ENCODE measurements around the gene CLMP. TPM values are rescaled to one million over a fixed set of nuclear protein-coding genes. Genes with fewer than 3 reads are reported as not detected.

CLMP gene
- total and polyA plus RNA-seq, 4 donors: 0.12 to 1.3 (median 0.35) TPM

DNA sequence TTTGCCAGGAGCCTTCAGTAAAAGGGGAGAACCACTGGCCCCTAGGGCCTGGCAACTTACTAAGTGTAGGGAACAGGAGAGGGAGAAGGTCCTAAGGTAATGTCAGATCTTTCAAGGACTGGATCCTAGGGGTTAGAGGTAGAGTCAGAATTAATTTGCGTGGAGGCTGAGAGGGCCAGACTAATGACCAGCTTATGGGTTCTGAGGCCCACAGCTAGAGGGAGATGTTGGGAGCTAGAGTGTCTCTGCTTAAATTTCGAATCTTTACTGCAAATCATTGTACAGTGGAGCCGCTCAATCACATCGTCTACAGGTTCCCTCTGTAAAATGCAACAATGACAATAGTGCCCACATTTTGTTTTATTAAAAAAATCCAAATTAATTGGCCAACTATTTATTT lies 31.4 kb downstream of the CLMP start:
- WGBS: 94% methylated on average over 4 of the region's 4 CpGs
- Histone ChIP-seq H3K36me3 (ENCODE audit: control insufficient read depth in 4 of 4, insufficient read depth in 3 of 4, low read depth in 1 of 4, low read length in 3 of 4) (no peaks in the 10 kb centered on the region), H3K27ac (ENCODE audit: low read depth in 1 of 2, low read length in 2 of 2) (no peak overlapping the region), H3K4me3 (ENCODE audit: low read depth in 1 of 3, low read length in 3 of 3) (no peak overlapping the region), H3K9me3 (ENCODE audit: control insufficient read depth in 4 of 4, low read length in 3 of 4) (no peaks in the 10 kb centered on the region), H3K4me1 (ENCODE audit: control insufficient read depth in 4 of 4, insufficient read depth in 4 of 4, low read length in 3 of 4) (no peaks in the 10 kb centered on the region), H3K27me3 (ENCODE audit: control insufficient read depth in 4 of 4, insufficient read depth in 4 of 4, low read length in 3 of 4) (peaks cover 0 to 3% (median 0%) of the 10 kb centered on the region in 4 donors), H3K9ac (ENCODE audit: low read depth in 1 of 2, low read length in 2 of 2) (no peak overlapping the region)
- DNase-seq (ENCODE audit: low spot score): no peak
- TF ChIP-seq GABPA (IDR thresholded peaks at IDR 0.05 in 1 of 2, conservative IDR thresholded peaks at IDR 0.05 in 1 of 2) (no peak), HNF4A (conservative IDR thresholded peaks at IDR 0.05) (no peak), TAF1 (conservative IDR thresholded peaks at IDR 0.05) (no peak), RAD21 (IDR thresholded peaks at IDR 0.05) (no peak), FOXA2 (IDR thresholded peaks at IDR 0.05) (no peak), EGR1 (IDR thresholded peaks at IDR 0.05; ENCODE audit: low read depth in 2 of 2) (no peak), YY1 (IDR thresholded peaks at IDR 0.05) (no peak), RXRA (IDR thresholded peaks at IDR 0.05) (no peak), SP1 (IDR thresholded peaks at IDR 0.05) (no peak), JUND (IDR thresholded peaks at IDR 0.05) (no peak), FOXA1 (IDR thresholded peaks at IDR 0.05) (no peak), NR2F2 (IDR thresholded peaks at IDR 0.05) (no peak)
- TF ChIP-seq, protein P1, sequence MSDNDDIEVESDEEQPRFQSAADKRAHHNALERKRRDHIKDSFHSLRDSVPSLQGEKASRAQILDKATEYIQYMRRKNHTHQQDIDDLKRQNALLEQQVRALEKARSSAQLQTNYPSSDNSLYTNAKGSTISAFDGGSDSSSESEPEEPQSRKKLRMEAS (IDR thresholded peaks at IDR 0.05): no peak
- TF ChIP-seq, protein P2, sequence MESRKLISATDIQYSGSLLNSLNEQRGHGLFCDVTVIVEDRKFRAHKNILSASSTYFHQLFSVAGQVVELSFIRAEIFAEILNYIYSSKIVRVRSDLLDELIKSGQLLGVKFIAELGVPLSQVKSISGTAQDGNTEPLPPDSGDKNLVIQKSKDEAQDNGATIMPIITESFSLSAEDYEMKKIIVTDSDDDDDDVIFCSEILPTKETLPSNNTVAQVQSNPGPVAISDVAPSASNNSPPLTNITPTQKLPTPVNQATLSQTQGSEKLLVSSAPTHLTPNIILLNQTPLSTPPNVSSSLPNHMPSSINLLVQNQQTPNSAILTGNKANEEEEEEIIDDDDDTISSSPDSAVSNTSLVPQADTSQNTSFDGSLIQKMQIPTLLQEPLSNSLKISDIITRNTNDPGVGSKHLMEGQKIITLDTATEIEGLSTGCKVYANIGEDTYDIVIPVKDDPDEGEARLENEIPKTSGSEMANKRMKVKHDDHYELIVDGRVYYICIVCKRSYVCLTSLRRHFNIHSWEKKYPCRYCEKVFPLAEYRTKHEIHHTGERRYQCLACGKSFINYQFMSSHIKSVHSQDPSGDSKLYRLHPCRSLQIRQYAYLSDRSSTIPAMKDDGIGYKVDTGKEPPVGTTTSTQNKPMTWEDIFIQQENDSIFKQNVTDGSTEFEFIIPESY (IDR thresholded peaks at IDR 0.05): no peak
- TF ChIP-seq, protein P3, sequence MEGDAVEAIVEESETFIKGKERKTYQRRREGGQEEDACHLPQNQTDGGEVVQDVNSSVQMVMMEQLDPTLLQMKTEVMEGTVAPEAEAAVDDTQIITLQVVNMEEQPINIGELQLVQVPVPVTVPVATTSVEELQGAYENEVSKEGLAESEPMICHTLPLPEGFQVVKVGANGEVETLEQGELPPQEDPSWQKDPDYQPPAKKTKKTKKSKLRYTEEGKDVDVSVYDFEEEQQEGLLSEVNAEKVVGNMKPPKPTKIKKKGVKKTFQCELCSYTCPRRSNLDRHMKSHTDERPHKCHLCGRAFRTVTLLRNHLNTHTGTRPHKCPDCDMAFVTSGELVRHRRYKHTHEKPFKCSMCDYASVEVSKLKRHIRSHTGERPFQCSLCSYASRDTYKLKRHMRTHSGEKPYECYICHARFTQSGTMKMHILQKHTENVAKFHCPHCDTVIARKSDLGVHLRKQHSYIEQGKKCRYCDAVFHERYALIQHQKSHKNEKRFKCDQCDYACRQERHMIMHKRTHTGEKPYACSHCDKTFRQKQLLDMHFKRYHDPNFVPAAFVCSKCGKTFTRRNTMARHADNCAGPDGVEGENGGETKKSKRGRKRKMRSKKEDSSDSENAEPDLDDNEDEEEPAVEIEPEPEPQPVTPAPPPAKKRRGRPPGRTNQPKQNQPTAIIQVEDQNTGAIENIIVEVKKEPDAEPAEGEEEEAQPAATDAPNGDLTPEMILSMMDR (IDR thresholded peaks at IDR 0.05; ENCODE audit: low read depth, low read length, missing input control): no peak
- TF ChIP-seq, protein P4, sequence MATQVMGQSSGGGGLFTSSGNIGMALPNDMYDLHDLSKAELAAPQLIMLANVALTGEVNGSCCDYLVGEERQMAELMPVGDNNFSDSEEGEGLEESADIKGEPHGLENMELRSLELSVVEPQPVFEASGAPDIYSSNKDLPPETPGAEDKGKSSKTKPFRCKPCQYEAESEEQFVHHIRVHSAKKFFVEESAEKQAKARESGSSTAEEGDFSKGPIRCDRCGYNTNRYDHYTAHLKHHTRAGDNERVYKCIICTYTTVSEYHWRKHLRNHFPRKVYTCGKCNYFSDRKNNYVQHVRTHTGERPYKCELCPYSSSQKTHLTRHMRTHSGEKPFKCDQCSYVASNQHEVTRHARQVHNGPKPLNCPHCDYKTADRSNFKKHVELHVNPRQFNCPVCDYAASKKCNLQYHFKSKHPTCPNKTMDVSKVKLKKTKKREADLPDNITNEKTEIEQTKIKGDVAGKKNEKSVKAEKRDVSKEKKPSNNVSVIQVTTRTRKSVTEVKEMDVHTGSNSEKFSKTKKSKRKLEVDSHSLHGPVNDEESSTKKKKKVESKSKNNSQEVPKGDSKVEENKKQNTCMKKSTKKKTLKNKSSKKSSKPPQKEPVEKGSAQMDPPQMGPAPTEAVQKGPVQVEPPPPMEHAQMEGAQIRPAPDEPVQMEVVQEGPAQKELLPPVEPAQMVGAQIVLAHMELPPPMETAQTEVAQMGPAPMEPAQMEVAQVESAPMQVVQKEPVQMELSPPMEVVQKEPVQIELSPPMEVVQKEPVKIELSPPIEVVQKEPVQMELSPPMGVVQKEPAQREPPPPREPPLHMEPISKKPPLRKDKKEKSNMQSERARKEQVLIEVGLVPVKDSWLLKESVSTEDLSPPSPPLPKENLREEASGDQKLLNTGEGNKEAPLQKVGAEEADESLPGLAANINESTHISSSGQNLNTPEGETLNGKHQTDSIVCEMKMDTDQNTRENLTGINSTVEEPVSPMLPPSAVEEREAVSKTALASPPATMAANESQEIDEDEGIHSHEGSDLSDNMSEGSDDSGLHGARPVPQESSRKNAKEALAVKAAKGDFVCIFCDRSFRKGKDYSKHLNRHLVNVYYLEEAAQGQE (IDR thresholded peaks at IDR 0.05): no peak
